Activated CD8-positive, alpha-beta memory T cell treated with anti-CD3 and anti-CD28 coated beads, Interleukin-2, amount 50 U/mL, for 1 hour (primary cell): Measurements from ENCODE around the gene PLCH2.

Source experiments
- DNase-seq: peaks from one replicate; pipeline ENCODE4 v3.0.0-alpha.2; 2020; ENCODE audit errors: extremely low read depth

The PLCH2 gene

GRCh38 chr1:2530513-2531361, 54.6 kb downstream of the PLCH2 start:
- DNase-seq = no peak

- DNase-seq = no peak
Observed at GRCh38 chr1:2532485-2533160, 56.5 kb downstream of the PLCH2 start.

- no peak for DNase-seq
Observed at GRCh38 chr1:2533365-2533764, 57.3 kb downstream of the PLCH2 start.

- no peak for DNase-seq
Observed at GRCh38 chr1:2534315-2534686, 58.2 kb downstream of the PLCH2 start.

GRCh38 chr1:2534687-2535441, 58.8 kb downstream of the PLCH2 start:
- DNase-seq = no peak

GRCh38 chr1:2535455-2535854, 59.4 kb downstream of the PLCH2 start:
- DNase-seq = no peak

- no peak for DNase-seq
Observed at GRCh38 chr1:2535981-2536380, 59.9 kb downstream of the PLCH2 start.

- DNase-seq = no peak
Observed at GRCh38 chr1:2537784-2538115, 61.7 kb downstream of the PLCH2 start.

GRCh38 chr1:2538376-2538775, 62.3 kb downstream of the PLCH2 start:
- no peak for DNase-seq

GRCh38 chr1:2538872-2539271, 62.8 kb downstream of the PLCH2 start:
- no peak for DNase-seq

- no peak for DNase-seq
Observed at GRCh38 chr1:2539312-2539907, 63.3 kb downstream of the PLCH2 start.

- no peak for DNase-seq
Observed at GRCh38 chr1:2540816-2541492, 64.9 kb downstream of the PLCH2 start.

GRCh38 chr1:2541619-2542245, 65.6 kb downstream of the PLCH2 start:
- no peak for DNase-seq

- no peak for DNase-seq
Observed at GRCh38 chr1:2542246-2542915, 66.3 kb downstream of the PLCH2 start.

- DNase-seq = no peak
Observed at GRCh38 chr1:2543543-2544092, 67.5 kb downstream of the PLCH2 start.

GRCh38 chr1:2544093-2544874, 68.2 kb downstream of the PLCH2 start:
- no peak for DNase-seq

GRCh38 chr1:2544875-2545640, 69.0 kb downstream of the PLCH2 start:
- DNase-seq = no peak

- peak; percentile 78 for DNase-seq
Observed at GRCh38 chr1:2545754-2546514, 69.8 kb downstream of the PLCH2 start.
